Endothelial cell of umbilical vein (primary cell): ENCODE measurements around the gene CEP72.

ENCODE experiments used
- CTCF ChIP-seq, 2 donors: IDR thresholded peaks; 1 replicate in 1 of 2; 2 replicates in 1 of 2; pipeline ENCODE4 v1.5.1; 2011; ENCODE audit warnings: low read length in 2 of 2, mild to moderate bottlenecking in 2 of 2, moderate library complexity in 2 of 2, control low read depth in 1 of 2, inconsistent platforms in 1 of 2, low read depth in 1 of 2; ENCODE audit not compliant: insufficient read depth in 1 of 2; ENCODE audit errors: extremely low read depth in 1 of 2
- EZH2 ChIP-seq: IDR thresholded peaks from 2 replicates; pipeline ENCODE4 v1.6.1; 2012; ENCODE audit warnings: borderline replicate concordance, low read depth, mild to moderate bottlenecking, moderate library complexity, low read length, inconsistent platforms; ENCODE audit not compliant: severe bottlenecking
- FOS ChIP-seq: IDR thresholded peaks from 2 replicates; pipeline ENCODE4 v1.6.1; 2011; ENCODE audit warnings: mild to moderate bottlenecking, low read length, moderate library complexity, borderline replicate concordance; ENCODE audit not compliant: insufficient read depth
- GATA2 ChIP-seq: IDR thresholded peaks from 2 replicates; pipeline ENCODE4 v1.7.0; 2011; ENCODE audit warnings: low read depth, mild to moderate bottlenecking, moderate library complexity, mixed read lengths, low read length; ENCODE audit not compliant: insufficient read length, insufficient read depth
- POLR2A ChIP-seq: IDR thresholded peaks from 2 replicates; pipeline ENCODE4 v1.6.1; 2012; ENCODE audit warnings: low read depth, mild to moderate bottlenecking, control low read depth, low read length
- POLR2AphosphoS5 ChIP-seq: IDR thresholded peaks from 2 replicates; pipeline ENCODE4 v1.6.1; 2012; ENCODE audit warnings: low read depth, mild to moderate bottlenecking, control low read depth, low read length, moderate library complexity; ENCODE audit not compliant: insufficient read depth

GRCh38 chr5:566636-567309, 45.4 kb upstream of the CEP72 start:
- TF ChIP-seq CTCF (IDR thresholded peaks at IDR 0.05; ENCODE audit: extremely low read depth in 1 of 2, insufficient read depth in 1 of 2, low read depth in 1 of 2, low read length in 2 of 2) = no peak
- TF ChIP-seq POLR2A = no peak
- no peak for TF ChIP-seq POLR2AphosphoS5
- TF ChIP-seq FOS = no peak
- TF ChIP-seq EZH2 = no peak
- TF ChIP-seq GATA2 = no peak
